Breast epithelium (tissue), 3 donors: ENCODE results near the gene APBB2.

Experiments used
- POLR2A ChIP-seq: fragments of 450-650 bp; IDR thresholded peaks from one replicate; pipeline ENCODE4 v1.6.1; 2016; ENCODE audit warnings: antibody characterized with exemption, mild to moderate bottlenecking, moderate library complexity
- POLR2AphosphoS5 ChIP-seq, 3 donors: sonication (generic); formaldehyde crosslinking; IDR thresholded peaks; one replicate each; pipeline ENCODE4 v1.6.1; 2017; ENCODE audit warnings: antibody characterized with exemption in 3 of 3
- TF ChIP-seq, protein P1 (sequence below), 3 donors: fragments of 450-650 bp; IDR thresholded peaks; one replicate each; pipeline ENCODE4 v1.5.1; 2016 to 2017; ENCODE audit warnings: antibody characterized with exemption in 3 of 3, mild to moderate bottlenecking in 3 of 3, moderate library complexity in 3 of 3

DNA sequence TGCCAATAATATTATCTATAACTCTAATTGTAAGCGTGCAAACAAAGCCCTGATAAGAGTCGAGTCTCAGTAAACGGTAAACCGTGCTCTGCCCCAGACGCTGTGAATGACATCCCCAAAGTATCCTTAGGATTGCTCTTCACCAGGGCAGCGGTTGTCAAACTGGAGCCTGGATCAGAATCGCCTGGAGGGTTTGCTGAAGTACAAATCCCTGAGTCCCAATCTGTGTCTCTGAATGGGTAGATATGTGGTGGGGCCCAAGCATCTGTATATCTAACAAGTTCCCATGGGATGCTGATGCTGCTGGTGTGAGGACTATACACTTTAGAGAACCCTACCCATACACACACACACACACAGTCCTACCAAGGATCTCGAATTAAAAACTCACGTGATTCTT, 813 bp upstream of the APBB2 start:
- TF ChIP-seq, protein P1, sequence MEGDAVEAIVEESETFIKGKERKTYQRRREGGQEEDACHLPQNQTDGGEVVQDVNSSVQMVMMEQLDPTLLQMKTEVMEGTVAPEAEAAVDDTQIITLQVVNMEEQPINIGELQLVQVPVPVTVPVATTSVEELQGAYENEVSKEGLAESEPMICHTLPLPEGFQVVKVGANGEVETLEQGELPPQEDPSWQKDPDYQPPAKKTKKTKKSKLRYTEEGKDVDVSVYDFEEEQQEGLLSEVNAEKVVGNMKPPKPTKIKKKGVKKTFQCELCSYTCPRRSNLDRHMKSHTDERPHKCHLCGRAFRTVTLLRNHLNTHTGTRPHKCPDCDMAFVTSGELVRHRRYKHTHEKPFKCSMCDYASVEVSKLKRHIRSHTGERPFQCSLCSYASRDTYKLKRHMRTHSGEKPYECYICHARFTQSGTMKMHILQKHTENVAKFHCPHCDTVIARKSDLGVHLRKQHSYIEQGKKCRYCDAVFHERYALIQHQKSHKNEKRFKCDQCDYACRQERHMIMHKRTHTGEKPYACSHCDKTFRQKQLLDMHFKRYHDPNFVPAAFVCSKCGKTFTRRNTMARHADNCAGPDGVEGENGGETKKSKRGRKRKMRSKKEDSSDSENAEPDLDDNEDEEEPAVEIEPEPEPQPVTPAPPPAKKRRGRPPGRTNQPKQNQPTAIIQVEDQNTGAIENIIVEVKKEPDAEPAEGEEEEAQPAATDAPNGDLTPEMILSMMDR (IDR thresholded peaks at IDR 0.05) = no peak
- TF ChIP-seq POLR2AphosphoS5 (IDR thresholded peaks at IDR 0.05) (no peak), POLR2A (no peak)
